Activated CD8-positive, alpha-beta memory T cell treated with anti-CD3 and anti-CD28 coated beads, Interleukin-2, amount 50 U/mL, for 4 hours (primary cell): ENCODE data around the gene CCDC159.
"Not testable (repeated sequence)": the region's sequence is repeated elsewhere in the genome, so short reads cannot be mapped to it uniquely, and the experiment has no call there.

Experiments used
- DNase-seq: peaks from one replicate; pipeline ENCODE4 v3.0.0-alpha.2; 2020

The CCDC159 gene

DNA sequence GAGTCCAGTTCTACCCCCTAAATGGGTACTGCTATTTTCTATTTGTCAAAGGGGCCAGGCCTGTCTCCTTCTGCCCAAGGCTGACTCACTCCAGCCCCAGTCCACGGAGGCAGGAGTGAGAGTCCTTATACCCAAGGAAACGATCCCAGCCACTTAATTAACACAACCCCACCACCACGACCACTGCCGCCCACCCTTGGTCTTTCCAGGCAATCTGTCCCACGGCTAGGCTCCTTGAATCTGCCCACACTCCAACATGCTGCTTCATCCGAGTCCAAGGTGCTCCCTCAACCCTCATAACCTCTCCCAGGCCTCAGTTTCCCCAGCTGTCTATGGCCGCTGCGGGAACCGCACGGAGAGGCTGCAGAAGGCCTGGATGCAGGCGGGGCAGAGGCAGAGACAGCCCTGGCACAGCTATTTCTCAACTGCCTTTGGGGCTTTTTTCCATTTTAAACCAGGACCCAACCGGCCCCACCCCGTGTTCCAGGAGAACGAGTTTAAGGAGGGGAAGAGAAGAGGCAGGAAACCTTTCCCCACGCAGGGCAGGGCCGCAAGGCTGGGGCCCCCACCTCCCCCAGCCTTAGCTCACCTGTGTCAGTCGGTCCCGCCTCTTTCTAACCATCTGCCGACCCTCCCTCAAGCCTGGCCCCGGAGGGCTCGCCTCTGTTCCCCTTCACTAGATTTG, 7.6 kb upstream of the CCDC159 start:
- DNase-seq = no peak

DNA sequence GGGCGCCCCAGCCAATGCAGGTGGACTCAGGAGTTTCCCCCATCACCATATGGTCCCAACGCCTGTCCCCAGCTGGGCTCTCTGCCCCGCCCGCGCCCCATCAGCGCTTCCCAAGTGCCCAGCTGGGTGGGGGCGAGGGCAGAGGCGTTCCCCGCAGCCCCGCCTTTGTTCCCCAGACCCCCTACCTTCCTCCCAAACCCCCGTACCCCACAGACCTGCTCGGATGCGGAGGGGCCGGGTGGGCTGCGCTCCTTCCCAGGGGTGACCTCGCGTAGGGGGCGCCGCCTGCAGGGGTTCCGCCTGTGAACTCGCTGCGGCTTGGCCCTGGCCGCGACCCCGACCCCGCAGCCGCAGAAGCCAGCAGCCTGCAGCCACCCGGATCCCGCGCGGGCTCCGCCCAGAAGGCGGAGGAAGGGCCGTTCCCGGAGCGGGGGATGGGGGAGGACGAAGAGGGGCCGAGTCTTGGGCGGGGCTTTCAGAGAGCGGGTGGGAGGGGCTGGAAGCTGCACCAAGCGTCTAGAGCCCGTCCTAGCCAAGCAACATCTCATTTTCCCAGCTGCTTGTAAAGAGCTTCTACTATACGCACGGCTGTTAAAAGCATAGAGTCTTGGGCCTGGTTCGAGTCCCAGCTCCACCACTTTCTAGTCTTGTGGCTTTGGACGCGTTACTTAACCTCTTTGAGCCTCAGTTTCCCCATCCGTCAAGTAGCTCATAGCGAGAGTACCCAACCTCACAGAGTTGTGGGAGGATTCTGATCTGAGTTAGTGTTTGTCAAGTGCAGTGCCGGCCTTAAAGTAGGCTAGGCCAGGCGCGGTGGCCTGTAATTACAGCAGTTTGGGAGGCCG, 6.8 kb upstream of the CCDC159 start, which contains the start of gene RAB3D:
Gene RAB3D (minus strand): TSS at position 404 of the 845 bp plus-strand sequence. CDS start 2,258 bp downstream, outside the sequence.
- peak; percentile 75 for DNase-seq

DNA sequence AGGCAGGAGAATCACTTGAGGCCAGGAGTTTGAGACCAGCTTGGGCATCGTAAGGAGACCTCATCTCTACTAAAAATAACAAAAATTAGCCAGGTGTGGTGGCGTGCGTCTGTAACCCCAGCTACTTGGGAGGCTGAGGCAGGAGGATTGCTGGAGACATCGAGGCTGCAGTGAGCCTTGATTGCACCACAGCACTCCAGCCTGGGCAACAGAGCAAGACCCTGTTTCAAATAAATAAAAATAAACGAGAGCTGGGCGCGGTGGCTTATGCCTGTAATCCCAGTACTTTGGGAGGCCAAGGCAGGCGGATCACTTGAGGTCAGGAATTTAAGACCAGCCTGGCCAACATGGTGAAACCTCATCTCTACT, 6.2 kb upstream of the CCDC159 start:
- DNase-seq = not testable (repeated sequence)

DNA sequence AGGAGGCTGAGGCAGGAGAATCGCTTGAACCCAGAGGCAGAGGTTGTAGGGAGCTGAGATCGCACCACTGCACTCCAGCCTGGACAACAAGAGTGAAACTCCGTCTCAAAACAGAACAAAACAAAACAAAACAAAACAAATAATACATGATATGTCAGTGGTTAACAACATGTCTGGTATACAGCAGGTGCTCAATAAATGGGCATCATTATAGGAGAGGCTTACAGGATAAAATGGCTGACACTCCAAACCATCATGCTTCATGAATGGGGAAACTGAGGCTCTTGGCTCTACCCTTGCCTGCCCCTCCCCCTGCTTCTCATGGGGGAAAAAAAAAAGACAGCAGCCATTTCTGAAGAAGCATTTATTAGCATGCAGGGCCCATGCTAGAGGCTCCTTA, 3.9 kb upstream of the CCDC159 start:
- no peak for DNase-seq

DNA sequence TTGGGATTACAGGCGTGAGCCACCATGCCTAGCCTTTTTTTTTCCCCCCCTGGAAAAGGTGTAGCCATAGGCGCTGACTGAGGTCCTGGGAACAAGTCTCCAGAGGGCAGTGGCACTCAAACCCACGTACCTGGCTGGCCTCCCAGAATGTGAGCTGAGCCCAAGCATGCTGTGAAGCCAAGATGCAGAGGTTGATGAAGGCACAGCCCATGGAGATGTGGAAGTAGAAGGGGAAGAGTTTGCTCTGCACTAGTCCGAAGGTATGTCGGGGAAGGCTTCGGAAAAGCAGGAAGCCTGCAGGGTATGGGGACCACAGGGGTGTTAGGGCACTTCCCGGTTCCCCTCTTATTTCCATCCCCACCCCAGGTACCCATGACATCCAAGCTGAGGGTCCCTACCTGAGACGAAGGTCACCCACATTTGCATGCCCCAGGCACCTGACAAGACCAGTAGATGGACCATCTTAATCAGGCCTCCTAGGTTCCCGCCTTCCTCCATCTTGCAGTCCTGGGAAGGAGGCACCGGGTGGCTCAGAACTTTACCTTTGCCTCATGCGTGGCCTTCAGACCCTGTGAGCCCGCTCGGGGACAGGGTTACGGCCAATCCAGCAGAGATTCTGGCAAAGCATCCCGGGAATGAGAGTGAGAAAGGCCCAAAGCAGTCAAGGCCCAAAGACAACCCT, 1.1 kb upstream of the CCDC159 start:
- no peak for DNase-seq

DNA sequence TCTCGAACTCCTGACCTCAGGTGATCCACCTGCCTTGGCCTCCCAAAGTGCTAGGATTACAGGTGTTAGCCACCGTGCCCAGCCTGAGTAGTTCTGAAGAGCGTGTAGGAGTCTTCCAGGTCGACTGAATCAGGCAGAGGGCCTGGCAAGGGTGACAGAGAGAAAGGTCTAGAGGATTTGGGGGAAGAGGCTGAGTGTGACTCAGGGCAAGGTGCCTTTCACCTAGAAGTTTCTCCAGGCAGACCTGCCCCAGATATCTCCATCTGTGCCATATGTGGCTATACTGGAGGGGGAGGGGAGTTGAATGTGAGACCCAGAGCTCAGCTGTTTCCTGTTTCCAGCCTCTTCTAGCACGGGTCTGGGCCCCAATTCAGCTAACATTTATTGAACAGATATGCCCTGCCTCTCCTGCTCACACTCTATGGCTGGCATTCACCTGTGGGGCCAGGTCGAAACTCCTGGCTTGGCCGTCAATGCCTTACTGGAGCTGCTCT, 1.3 kb downstream of the CCDC159 start:
- no peak for DNase-seq

DNA sequence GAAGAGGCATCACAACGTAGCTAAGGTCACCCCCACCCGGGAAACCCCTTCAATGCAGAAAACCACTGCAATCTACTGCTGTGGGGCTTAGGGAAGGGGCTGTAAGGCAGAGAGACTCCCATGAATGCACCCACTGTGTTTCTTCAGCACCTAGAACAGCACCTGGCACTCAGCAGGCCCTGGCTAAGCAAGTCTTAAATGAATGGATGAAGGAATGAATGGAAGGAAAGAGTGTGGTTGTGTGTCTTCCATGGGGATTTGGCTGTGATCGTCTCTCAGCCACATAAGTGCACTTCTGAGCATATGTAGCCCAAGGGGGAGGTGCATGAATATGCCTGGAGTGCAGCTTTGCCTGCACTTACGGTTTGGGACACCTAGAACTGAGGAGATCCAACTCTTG, 2.9 kb downstream of the CCDC159 start:
- no peak for DNase-seq

DNA sequence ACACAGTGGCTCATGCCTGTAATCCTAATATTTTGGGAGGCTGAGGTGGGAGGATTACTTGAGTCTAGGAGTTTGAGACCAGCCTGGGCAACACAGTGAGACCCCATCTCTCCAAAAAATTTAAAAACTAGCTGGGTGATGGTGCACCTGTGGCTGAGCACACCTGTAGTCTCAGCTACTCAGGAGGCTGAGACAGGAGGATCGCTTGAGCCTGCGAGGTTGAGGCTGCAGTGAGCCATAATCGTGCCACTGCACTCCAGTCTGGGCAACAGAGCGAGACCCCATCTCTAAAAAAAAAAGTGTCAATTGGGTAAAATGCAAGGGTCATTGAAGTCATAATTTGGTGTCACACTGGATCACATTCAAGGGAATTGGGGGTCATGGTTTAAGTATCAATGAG, 7.8 kb downstream of the CCDC159 start:
- DNase-seq = not testable (repeated sequence)

DNA sequence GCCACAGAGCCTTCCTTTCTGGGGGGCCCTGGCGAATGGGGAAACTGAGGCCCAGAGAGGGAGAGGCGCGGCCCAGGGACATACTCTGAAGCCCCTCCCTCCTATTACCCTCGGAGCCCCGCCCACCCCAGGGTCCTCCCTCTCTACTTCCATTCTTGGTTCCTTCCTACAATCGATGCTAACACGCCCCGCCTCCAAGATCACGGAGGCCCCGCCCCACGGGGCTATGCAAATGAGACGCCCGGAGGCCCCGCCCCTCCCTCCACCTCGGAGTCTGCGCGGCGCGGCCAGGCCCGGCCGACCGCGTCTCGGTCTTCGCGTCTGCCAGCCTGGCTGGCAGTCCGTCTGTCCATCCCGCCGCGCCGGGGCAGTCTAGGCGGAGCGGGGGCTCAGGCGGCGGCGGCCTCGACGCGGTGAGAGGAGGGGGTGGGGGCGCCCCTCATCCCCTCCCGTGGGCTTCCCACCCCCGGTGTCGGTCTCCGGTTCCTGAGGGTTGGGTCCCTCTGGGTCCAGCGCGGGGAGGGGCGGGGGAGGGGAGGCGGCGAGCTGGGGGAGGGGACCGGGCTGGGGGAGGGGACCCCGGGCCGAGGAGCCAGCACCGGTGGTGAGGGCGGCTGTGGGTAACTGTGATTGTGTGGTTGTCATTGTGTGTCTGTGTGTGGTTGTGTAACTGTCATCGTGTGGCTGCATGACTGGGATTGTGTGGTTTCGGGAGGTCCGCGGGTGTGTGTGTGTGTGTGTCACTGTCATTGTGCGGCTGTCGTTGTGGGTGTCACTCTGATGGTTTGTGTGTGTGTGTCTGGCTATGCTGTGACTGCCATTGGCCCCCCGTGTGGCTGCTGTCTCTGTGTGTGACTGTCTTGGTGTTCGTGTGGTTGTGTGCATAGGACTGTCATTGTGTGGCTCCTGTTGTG, 9.1 kb downstream of the CCDC159 start, which contains the start of gene PLPPR2:
Gene PLPPR2 (plus strand): TSS at position 273 of the 914 bp plus-strand sequence. CDS start 2,242 bp downstream, outside the sequence.
- DNase-seq = peak; percentile 75

DNA sequence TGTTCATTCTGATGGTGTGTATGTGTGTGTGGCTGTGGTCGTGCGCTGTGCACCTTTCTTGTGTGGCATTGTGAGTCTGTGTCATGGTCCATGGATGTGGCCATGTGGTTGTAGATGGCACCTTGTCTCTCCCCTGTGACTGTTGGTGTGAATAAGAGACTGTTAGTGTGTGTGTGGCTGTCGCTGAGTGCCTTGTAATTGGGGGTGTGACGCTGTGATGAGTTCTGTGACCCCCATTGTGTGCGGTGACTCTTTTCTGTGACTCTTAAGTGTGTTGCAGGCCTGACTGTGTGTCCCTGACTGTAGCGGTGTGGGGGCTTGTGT, 9.7 kb downstream of the CCDC159 start:
- no peak for DNase-seq

DNA sequence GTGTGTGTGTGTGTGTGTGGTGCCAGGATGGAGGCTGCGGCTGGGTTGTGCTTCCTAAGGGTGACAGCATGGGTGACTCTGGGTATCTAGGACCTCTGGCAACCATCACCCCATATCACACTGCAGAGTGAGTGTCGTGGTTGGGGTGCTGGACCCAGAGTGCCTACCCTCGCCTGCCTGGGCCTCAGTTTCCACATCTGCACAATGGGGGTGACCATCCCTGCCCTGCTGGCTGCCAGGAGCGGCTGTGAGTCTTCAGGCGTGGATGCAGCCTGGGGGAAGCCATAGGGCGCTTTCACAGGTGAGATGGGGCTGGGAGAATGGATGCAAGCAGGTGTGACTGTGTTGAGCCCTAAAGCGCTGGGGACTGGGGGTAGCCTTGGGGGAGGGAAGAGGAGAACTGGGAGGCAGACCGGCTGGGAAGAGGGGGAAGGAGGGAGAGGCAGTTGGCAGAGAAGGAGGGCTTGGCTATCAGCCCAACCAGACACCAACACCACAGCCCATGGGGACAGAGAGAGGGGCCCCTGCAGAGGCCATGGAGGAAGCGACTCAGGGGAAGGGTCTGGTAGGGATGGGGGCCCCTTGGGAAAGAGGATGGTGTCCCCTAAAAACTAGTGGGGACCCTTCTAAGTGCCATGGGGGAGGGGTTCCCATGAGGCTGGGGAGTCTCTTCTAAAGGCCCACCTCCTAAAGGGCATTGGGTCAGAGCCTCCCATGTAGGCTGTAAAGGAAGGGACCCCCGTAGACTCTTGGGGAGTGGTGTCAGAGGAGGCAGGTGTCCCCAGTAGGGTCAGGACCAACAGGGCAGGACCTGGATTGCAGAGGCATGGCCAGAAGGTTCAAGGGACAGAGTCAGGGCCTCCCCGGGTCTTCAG, 10.6 kb downstream of the CCDC159 start:
- DNase-seq = no peak

DNA sequence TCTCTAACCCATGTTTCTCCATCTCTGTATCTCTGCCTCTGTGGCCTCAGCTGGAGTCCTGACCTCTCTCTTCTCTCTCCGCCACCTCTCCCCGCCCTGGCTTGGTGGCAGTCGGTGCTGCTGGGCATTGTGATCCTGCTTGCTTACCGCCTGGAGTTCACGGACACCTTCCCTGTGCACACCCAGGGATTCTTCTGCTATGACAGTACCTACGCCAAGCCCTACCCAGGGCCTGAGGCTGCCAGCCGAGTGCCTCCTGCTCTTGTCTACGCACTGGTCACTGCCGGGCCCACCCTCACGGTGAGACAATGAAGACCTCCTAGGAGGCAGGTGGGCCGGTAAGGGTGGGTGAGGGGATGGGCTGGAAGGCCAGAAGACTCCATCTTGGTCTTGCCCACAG, 13.1 kb downstream of the CCDC159 start:
- no peak for DNase-seq

DNA sequence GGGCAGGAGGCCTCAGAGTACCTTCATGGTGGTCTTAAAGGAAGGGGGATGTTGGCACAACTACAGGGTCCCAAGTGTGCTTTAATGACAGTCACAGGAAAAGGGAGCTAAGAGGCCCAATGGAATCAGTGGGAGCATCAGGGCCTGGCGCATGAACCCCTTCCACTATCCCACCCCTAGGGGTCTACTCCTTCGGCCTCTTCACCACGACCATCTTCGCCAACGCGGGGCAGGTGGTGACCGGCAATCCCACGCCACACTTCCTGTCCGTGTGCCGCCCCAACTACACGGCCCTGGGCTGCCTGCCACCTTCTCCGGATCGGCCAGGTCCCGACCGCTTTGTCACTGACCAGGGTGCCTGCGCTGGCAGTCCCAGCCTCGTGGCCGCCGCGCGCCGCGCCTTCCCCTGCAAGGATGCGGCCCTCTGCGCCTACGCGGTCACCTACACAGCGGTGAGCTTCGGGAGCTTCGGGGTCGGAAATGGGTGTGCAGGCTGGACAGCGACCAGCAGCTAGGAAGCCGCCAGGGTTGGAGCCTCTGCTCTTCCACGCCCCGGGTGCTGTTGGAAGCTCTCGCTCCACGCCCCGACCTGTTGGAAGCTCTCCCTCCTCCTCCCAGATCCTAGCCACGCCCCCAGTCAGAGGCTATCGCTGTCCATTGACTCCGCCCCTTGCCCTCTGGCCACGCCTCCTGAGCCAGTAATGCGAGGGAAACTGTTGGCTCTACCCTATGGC, 14.9 kb downstream of the CCDC159 start:
- DNase-seq = no peak

DNA sequence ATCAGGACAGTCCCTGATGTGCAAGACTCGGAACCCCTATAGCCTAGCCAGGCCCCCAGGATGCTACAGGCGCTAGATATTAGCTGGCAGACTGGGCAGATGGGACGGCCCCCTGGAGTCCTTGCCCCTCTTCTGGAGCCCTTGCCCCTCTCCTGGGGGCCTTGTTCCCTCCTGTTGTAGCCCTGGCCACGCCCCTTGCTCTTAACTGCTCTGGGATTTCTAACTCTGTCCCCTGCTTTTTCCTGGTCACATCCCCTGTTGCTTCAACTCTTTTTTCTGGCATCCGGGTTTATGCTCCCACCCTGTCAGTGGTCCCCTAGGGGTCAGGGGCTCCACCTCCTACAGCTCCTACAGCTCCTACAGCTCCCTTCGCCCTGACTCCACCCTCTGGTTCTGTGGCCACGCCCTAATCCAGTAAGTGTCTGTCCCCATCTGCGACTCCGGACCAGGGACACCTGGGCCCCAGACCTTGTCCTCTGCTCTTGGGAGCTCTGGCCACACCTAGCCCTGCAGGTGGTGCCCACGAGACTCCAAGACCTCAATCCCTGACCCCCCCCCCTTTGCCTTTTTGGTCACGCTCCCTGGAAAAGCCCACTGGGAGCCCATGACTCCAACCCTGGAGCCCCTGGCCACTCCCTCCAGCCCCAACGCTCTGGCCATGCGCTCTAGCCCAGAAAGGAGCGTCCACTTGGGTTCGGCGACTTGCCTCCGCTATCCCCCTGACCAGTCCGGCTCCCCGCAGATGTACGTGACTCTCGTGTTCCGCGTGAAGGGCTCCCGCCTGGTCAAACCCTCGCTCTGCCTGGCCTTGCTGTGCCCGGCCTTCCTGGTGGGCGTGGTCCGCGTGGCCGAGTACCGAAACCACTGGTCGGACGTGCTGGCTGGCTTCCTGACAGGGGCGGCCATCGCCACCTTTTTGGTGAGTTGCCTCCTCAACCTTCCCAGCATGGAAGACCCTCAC, 15.7 kb downstream of the CCDC159 start:
- no peak for DNase-seq

DNA sequence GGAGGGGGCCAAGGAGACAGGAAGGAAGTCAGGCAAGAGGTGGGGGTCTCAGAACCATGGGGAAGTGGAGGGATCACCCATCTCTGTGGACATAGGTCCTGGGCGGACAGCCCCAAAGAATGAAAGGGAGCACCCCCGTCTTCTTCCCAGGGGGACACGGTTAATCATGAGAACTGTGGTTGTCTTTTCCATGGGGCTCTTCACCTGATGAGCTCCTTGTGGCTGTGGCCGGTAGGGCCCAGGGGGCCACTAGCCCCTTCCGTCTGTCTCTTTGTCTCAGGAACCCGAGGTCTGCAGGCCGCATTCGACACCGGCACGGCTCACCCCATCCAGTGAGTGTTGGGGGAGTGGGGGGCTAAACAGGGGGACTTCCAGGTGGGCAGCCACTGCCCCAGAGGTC, 17.6 kb downstream of the CCDC159 start:
- DNase-seq = no peak

DNA sequence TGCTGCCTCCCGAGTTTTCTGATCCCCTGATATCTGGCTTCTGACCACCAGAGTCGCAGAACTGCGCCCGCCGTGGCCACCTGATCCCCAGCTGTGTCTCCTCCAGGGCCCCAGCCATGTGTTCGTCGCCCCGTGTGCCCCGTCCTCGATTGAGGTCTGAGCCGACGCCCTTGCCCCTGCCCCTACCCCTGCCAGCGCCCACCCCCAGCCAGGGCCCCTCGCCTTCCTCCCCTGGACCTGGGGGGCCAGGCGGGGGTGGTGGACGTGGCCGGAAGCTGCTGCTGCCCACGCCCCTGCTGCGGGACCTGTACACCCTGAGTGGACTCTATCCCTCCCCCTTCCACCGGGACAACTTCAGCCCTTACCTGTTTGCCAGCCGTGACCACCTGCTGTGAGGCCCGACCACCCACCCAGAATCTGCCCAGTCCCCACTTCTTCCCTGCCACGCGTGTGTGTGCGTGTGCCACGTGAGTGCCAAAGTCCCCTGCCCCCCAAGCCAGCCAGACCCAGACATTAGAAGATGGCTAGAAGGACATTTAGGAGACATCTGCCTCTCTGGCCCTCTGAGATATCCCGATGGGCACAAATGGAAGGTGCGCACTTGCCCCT, 18.1 kb downstream of the CCDC159 start:
- no peak for DNase-seq

DNA sequence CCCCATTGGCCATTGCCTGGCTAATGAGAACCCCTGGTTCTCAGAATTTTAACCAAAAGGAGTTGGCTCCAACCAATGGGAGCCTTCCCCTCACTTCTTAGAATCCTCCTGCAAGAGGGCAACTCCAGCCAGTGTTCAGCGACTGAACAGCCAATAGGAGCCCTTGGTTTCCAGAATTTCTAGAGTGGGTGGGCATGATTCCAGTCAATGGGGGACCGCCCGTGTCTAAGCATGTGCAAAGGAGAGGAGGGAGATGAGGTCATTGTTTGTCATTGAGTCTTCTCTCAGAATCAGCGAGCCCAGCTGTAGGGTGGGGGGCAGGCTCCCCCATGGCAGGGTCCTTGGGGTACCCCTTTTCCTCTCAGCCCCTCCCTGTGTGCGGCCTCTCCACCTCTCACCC, 18.6 kb downstream of the CCDC159 start:
- DNase-seq = no peak

DNA sequence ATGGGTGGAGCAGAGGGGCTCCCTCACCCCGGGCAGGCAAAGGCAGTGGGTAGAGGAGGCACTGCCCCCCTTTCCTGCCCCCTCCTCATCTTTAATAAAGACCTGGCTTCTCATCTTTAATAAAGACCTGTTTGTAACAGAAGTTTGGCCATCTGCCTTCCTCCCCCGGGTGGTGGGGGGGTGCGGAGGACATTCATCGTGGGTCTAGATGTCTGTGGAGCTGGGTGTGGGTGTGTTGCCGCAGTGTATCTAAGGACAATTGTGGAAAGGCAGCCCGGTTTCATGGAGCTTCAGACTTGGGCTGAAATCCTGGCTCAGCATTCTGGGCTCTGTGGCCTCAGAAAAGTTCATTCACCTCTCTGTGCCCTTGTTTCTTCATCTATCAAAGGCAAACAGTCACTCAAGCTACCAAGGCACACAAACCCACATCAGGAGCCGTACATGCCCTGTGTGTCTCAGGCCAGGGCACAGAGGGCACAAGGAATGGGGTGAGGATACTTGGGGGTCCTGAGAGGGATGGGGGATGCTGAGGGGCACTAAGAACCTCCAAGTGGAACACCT, 19.3 kb downstream of the CCDC159 start:
- no peak for DNase-seq

DNA sequence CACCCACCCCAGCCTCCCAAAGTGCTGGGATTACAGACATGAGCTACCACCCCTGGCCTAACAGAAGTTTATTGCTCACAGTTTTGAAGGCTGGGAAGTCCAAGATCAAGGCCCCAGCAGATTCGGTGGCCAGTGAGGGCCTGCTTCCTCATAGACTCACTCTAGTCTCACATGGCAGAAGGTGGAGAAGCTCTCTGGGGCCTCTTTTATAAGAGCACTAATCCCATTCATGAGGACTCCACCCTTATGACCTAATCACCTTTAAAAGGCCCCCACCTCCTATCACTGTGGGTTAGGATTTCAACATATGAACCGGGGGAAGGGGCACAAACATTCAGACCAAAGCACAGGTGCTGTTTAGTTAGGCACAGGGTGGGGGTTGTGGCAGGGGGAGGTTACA, 21.2 kb downstream of the CCDC159 start:
- no peak for DNase-seq
